Measurements from ENCODE around the gene PHOX2A.

DNA sequence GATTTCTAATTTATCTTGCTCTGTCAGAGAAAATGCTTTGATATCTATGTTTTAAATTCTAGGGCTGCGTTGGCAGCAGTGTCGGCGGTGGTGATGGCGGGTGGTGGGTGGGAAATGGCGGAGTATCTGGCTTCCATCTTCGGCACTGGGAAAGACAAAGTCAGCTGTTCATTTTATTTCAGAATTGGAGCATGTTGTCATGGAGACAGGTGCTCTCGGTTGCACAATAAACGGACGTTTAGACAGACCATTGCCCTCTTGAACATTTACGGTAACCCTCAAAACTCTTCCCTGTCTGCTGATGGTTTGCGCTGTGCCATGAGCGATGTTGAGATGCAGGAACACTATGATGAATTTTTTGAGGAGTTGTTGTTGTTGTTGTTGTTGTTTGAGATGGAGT lies 36.1 kb upstream of the PHOX2A start:
- TF ChIP-seq GATA2 (IDR thresholded peaks at IDR 0.05; ENCODE audit: low read depth, low read length) = no peak
- no peak for TF ChIP-seq GATA3 (IDR thresholded peaks at IDR 0.05; ENCODE audit: low read depth, low read length)

All from SH-SY5Y (cell line).